GM23248 (cell line): ENCODE measurements around the gene TNS3.

ENCODE experiments used
- EZH2 ChIP-seq: fragments of 200-600 bp; sonication (generic); IDR thresholded peaks from 2 replicates; pipeline ENCODE4 v1.6.1; 2018; ENCODE audit warnings: antibody characterized with exemption, mild to moderate bottlenecking; ENCODE audit not compliant: insufficient read depth, poor library complexity, severe bottlenecking
- EZH2phosphoT487 ChIP-seq: fragments of 200-600 bp; sonication (generic); IDR thresholded peaks from 2 replicates; pipeline ENCODE4 v1.6.1; 2018; ENCODE audit warnings: antibody characterized with exemption, moderate library complexity, mild to moderate bottlenecking, low read depth; ENCODE audit not compliant: insufficient read depth

DNA sequence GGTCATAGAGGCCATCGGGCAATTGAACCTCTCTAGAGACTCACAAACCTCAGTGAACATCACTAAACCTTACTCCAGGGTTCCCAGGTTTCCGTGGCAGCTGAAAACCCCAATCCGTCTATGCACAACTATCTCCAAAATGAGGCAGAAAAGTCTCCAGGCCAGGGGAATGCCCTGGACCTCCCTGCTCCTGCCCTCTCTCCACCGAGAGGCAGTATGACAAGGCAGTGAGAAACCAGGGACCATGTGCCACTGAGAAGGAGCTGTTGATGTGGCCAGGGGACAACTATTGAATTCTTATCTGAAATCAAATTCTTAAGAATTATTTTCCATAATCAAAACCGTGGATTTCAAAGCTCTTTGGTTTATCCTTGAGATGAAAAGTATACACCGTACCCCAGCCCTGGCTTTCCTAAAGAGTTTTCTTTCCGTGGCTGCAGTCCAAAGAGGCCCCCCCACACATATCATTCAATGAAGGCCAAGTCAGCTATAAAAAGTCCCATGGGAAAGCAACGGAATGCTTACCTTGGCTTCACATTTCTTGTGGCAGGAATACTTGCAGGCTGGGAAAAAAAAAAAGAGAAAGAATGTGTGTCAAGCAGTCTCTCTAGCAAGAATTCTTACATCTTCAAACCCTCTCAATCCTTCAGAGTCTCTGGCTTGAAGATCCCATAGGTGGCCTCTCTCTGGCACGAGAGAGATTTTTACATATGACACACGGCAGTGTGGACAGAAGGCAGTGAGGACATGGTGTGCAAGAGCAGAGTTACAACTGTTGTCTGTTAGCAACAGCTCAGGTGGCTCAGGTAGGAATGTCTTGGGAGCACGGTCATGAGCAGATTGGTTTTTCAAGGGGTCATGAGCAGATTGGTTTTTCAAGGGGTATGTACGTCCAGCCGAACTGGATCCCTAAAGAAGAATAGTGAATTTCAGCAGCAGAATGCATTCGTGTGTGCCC lies 75.2 kb downstream of the TNS3 start:
- TF ChIP-seq EZH2 (no peak), EZH2phosphoT487 (no peak)
